ENCODE results near the gene ZFPM1. TPM values are rescaled to one million over a fixed set of nuclear protein-coding genes. Genes with fewer than 3 reads are reported as not detected.
"Not testable (repeated sequence)": the region's sequence is repeated elsewhere in the genome, so short reads cannot be mapped to it uniquely, and the experiment has no call there.

The ZFPM1 gene
- polyA plus RNA-seq, 2 donors, result 0.98 to 2.6 TPM

DNA sequence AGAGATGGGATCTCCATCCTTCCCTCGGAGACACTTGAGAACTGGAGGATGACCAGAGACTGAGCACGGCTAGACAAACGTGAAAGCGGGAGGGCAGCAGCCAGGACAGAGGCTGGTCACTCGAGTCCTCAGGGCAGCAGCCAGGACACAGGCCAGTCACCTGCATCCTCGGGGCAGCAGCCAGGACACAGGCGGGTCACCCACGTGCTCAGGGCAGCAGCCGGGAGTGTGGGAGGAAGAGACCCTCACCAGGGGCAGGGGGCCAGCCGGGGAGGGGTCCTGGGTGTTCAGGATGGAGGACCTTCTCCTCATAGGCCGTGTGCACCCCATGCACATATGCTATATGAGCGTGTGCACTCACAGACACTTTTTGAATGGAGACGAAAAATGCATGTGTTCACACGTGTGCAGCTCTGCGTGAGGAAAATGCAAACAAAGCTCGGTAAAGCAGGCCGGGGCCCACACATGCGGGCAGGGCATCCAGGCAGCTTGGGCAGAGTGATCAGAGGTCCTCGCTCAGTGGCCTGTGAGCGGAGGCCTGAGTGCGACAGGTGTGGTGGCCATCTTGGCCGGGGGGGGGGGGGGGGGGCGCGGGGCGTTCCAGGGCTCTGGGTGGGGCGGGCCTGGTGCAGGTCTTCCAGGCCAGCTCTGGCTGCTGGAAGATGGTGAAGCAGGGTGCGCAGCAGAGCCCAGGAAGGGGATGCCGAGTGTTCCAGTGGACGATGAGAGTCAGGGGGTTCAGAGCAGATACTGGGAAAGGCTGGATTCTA lies 43.6 kb upstream of the ZFPM1 start:
- H3K9me3 ChIP-seq (ENCODE audit: control insufficient read depth in 2 of 2, insufficient read depth in 1 of 2, low read depth in 1 of 2, low read length in 1 of 2), result no peaks in the 10 kb centered on the region
- no peak overlapping the region for H3K27ac ChIP-seq (ENCODE audit: low read depth in 2 of 2, low read length in 1 of 2)
- no peaks in the 10 kb centered on the region for H3K36me3 ChIP-seq (ENCODE audit: control insufficient read depth in 2 of 2, insufficient read depth in 2 of 2, low read length in 1 of 2)
- WGBS, 2 donors, result 71 to 74% methylated on average over 25 to 29 of the region's 29 CpGs
- no peaks in the 10 kb centered on the region for H3K27me3 ChIP-seq (ENCODE audit: control insufficient read depth in 1 of 2, insufficient read depth in 2 of 2, low read length in 2 of 2)
- H3K4me3 ChIP-seq (ENCODE audit: low read depth in 1 of 2, low read length in 2 of 2), result no peak overlapping the region
- H3K4me1 ChIP-seq (ENCODE audit: control insufficient read depth in 2 of 2, insufficient read depth in 2 of 2, low read length in 1 of 2), result peaks cover 0 to 2% of the 10 kb centered on the region in 2 donors

DNA sequence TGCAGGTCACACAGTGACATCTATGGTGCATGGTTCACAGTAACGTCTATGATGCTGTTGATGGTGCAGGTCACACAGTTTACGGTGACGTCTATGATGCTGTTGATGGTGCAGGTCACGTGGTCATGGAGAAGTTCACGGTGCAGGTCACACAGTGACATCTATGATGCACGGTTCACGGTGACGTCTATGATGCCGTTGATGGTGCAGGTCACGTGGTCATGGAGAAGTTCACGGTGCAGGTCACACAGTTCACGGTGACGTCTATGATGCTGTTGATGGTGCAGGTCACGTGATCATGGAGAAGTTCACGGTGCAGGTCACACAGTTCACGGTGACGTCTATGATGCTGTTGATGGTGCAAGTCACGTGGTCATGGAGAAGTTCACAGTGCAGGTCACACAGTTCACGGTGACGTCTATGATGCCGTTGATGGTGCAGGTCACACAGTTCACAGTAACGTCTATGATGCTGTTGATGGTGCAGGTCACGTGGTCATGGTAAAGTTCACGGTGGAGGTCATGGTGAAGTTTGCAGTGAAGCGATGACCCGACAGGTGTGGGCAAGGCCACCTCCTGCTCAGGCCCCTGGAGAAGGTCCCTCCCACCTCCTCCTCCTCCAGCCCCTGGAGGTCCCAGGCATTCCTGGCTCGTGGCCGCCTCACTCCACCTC lies 42.6 kb upstream of the ZFPM1 start:
- H3K9me3 ChIP-seq (ENCODE audit: control insufficient read depth in 2 of 2, insufficient read depth in 1 of 2, low read depth in 1 of 2, low read length in 1 of 2); H3K4me3 ChIP-seq (ENCODE audit: low read depth in 1 of 2, low read length in 2 of 2): not testable (repeated sequence)
- 92 to 94% methylated on average over 28 of the region's 28 CpGs for WGBS, 2 donors

DNA sequence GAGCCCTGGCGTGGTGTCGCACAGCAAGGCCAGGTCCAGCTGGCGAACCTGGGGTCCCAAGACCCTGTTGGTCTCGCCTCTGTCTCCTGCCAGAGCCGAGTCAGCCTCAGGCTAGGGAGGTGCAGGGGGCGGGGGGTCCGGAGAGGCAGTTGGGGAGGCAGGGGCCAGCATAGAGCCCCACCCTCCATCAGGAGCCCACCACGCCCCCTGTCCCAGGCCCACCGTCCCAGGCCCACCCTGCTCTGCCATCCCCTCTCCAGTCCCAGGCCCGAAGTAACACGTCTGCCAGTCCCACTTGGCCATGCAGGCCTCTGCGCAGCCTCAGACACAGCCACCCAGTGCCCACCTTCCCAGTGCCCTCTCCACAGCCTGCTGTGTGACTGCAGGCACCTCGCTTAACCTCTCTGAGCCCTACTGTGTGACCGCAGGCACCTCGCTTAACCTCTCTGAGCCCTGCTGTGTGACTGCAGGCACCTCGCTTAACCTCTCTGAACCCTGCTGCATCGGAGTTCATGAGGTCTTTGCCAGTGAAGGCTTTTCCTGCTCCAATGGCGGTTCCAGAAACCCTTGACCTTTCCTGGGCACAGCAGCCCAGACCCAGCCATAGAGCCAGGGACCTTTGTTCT lies 41.0 kb upstream of the ZFPM1 start:
- Histone ChIP-seq H3K9me3 (ENCODE audit: control insufficient read depth in 2 of 2, insufficient read depth in 1 of 2, low read depth in 1 of 2, low read length in 1 of 2) (no peaks in the 10 kb centered on the region), H3K4me1 (ENCODE audit: control insufficient read depth in 2 of 2, insufficient read depth in 2 of 2, low read length in 1 of 2) (peaks cover 2 to 4% of the 10 kb centered on the region in 2 donors)
- WGBS, 2 donors, result 85 to 89% methylated on average over 17 to 18 of the region's 18 CpGs

More for the DNA sequence above, 42.6 kb upstream of the ZFPM1 start:
- not testable (repeated sequence) for H3K4me1 ChIP-seq (ENCODE audit: control insufficient read depth in 2 of 2, insufficient read depth in 2 of 2, low read length in 1 of 2); H3K36me3 ChIP-seq (ENCODE audit: control insufficient read depth in 2 of 2, insufficient read depth in 2 of 2, low read length in 1 of 2); H3K27me3 ChIP-seq (ENCODE audit: control insufficient read depth in 1 of 2, insufficient read depth in 2 of 2, low read length in 2 of 2); H3K27ac ChIP-seq (ENCODE audit: low read depth in 2 of 2, low read length in 1 of 2)

DNA sequence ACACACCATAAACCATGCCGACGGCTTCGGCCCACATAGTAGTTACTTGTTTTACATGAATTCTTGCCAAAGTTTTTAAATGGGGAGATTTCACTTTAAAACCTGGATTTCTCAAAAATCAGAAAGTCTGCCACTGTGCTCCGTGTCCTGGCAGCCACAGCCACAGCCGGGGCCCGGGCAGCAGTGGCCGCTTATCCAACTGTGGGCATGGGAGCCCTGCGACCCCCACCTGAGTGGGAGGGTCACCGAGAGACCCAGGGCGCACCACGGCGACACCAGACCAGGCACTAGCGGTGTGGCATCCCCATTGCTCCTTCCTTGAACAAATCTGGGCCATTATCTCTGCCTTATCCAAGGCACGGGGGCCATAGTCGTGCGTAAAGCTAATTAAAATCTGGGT lies 40.3 kb upstream of the ZFPM1 start:
- WGBS, 2 donors, result 79 to 84% methylated on average over 16 of the region's 16 CpGs
- H3K27ac ChIP-seq (ENCODE audit: low read depth in 2 of 2, low read length in 1 of 2), result no peak overlapping the region
- no peaks in the 10 kb centered on the region for H3K36me3 ChIP-seq (ENCODE audit: control insufficient read depth in 2 of 2, insufficient read depth in 2 of 2, low read length in 1 of 2)
- H3K9me3 ChIP-seq (ENCODE audit: control insufficient read depth in 2 of 2, insufficient read depth in 1 of 2, low read depth in 1 of 2, low read length in 1 of 2), result no peaks in the 10 kb centered on the region
- H3K4me3 ChIP-seq (ENCODE audit: low read depth in 1 of 2, low read length in 2 of 2), result no peak overlapping the region
- peaks cover 2 to 4% of the 10 kb centered on the region in 2 donors for H3K4me1 ChIP-seq (ENCODE audit: control insufficient read depth in 2 of 2, insufficient read depth in 2 of 2, low read length in 1 of 2)
- H3K27me3 ChIP-seq (ENCODE audit: control insufficient read depth in 1 of 2, insufficient read depth in 2 of 2, low read length in 2 of 2), result no peaks in the 10 kb centered on the region

More for the DNA sequence above, 41.0 kb upstream of the ZFPM1 start:
- H3K4me3 ChIP-seq (ENCODE audit: low read depth in 1 of 2, low read length in 2 of 2), result no peak overlapping the region
- no peaks in the 10 kb centered on the region for H3K36me3 ChIP-seq (ENCODE audit: control insufficient read depth in 2 of 2, insufficient read depth in 2 of 2, low read length in 1 of 2)
- H3K27me3 ChIP-seq (ENCODE audit: control insufficient read depth in 1 of 2, insufficient read depth in 2 of 2, low read length in 2 of 2), result no peaks in the 10 kb centered on the region
- H3K27ac ChIP-seq (ENCODE audit: low read depth in 2 of 2, low read length in 1 of 2), result no peak overlapping the region

DNA sequence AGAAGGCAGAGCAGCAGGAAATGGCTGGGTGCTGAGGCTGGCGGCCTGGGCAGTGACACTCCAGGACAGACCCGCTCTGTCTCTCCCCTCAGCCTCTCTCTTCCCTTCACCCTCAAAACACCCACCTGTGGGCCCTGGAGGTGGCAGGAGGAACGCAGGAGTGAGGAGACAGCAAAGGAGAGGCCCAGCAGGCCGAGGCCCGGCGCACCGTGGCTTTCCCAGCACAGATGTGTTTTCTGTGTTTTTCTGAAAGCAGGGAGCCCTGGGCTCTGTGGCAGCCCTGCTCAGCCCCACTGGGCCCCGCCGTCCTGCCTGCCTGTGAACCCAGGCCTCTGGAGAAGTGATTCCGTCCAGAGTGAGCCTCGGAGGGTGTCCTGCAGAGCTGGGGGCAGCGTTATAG lies 39.8 kb upstream of the ZFPM1 start:
- 81 to 84% methylated on average over 12 of the region's 12 CpGs for WGBS, 2 donors
- H3K4me3 ChIP-seq (ENCODE audit: low read depth in 1 of 2, low read length in 2 of 2), result no peak overlapping the region
- H3K27me3 ChIP-seq (ENCODE audit: control insufficient read depth in 1 of 2, insufficient read depth in 2 of 2, low read length in 2 of 2), result no peaks in the 10 kb centered on the region
- H3K36me3 ChIP-seq (ENCODE audit: control insufficient read depth in 2 of 2, insufficient read depth in 2 of 2, low read length in 1 of 2), result no peaks in the 10 kb centered on the region
- no peak overlapping the region for H3K27ac ChIP-seq (ENCODE audit: low read depth in 2 of 2, low read length in 1 of 2)
- no peaks in the 10 kb centered on the region for H3K9me3 ChIP-seq (ENCODE audit: control insufficient read depth in 2 of 2, insufficient read depth in 1 of 2, low read depth in 1 of 2, low read length in 1 of 2)
- peaks cover 2 to 4% of the 10 kb centered on the region in 2 donors for H3K4me1 ChIP-seq (ENCODE audit: control insufficient read depth in 2 of 2, insufficient read depth in 2 of 2, low read length in 1 of 2)

DNA sequence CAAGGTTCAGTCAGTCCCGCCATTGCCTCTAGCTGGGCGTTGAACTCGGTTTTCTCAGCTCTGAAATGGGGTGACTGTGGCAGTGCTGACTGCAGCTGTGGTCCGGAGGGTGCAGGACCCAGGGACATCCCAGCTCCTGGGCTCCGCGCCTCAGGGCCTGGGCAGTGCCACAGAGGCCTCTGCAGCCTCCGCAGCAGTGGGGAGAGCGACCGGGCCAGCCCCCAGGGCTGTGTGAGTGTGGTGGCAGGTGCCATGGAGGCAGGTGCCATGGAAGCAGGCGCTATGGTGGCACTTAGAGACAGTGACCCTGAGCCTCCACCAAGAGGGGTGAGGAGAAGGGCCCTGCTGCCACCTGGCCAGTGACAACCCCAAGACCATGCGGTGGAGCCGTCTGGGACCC lies 39.4 kb upstream of the ZFPM1 start:
- WGBS, 2 donors, result 90 to 93% methylated on average over 12 of the region's 12 CpGs
- Histone ChIP-seq H3K27ac (ENCODE audit: low read depth in 2 of 2, low read length in 1 of 2) (no peak overlapping the region), H3K9me3 (ENCODE audit: control insufficient read depth in 2 of 2, insufficient read depth in 1 of 2, low read depth in 1 of 2, low read length in 1 of 2) (no peaks in the 10 kb centered on the region), H3K4me1 (ENCODE audit: control insufficient read depth in 2 of 2, insufficient read depth in 2 of 2, low read length in 1 of 2) (peaks cover 2 to 4% of the 10 kb centered on the region in 2 donors), H3K27me3 (ENCODE audit: control insufficient read depth in 1 of 2, insufficient read depth in 2 of 2, low read length in 2 of 2) (no peaks in the 10 kb centered on the region), H3K36me3 (ENCODE audit: control insufficient read depth in 2 of 2, insufficient read depth in 2 of 2, low read length in 1 of 2) (no peaks in the 10 kb centered on the region), H3K4me3 (ENCODE audit: low read depth in 1 of 2, low read length in 2 of 2) (no peak overlapping the region)

DNA sequence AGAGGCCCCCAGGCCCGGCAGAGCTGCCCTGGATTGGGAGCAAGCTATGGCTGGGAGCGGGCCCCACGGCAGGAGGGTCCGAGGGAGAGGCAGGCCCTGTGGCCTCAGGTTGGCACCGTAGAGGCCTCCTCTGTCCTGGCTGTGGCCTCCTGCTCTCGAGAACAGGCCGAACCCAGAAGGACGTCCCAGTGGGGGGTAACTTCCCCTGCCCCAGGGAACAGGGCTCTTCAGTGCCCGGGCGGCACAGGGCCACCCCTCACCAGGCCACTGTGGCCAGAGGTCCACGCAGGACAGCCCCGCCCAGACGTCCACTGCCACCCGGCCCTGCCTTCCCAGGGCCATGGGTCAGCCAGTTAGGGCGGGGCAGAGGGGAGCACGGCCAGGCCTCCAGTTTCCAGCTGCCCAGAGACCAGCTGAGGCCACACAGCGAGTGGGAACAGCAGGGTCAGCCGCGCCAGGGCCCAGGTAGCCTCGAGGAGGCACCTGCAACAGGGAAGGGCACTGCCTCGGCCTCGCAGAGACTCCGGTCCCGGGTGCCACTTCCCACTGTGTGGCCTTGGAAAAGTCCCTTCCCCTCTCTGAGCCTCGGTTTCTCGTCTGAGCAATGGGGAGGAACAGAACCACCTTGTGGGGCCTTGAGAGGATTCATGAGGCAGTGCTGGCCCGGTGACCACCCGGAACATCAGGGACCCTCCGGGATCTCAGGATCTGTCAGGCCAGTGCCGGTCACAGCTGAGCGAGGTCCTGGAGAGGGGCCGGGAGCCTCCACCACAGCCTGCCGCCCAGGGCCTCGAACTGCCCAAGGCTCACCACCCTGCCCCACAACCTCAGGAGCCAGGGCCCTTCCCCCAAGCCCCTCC lies 38.3 kb upstream of the ZFPM1 start:
- Histone ChIP-seq H3K9me3 (ENCODE audit: control insufficient read depth in 2 of 2, insufficient read depth in 1 of 2, low read depth in 1 of 2, low read length in 1 of 2) (no peaks in the 10 kb centered on the region), H3K27me3 (ENCODE audit: control insufficient read depth in 1 of 2, insufficient read depth in 2 of 2, low read length in 2 of 2) (no peaks in the 10 kb centered on the region), H3K4me1 (ENCODE audit: control insufficient read depth in 2 of 2, insufficient read depth in 2 of 2, low read length in 1 of 2) (peaks cover 2 to 4% of the 10 kb centered on the region in 2 donors), H3K4me3 (ENCODE audit: low read depth in 1 of 2, low read length in 2 of 2) (no peak overlapping the region), H3K27ac (ENCODE audit: low read depth in 2 of 2, low read length in 1 of 2) (no peak overlapping the region), H3K36me3 (ENCODE audit: control insufficient read depth in 2 of 2, insufficient read depth in 2 of 2, low read length in 1 of 2) (no peaks in the 10 kb centered on the region)
- 88 to 89% methylated on average over 34 of the region's 34 CpGs for WGBS, 2 donors

DNA sequence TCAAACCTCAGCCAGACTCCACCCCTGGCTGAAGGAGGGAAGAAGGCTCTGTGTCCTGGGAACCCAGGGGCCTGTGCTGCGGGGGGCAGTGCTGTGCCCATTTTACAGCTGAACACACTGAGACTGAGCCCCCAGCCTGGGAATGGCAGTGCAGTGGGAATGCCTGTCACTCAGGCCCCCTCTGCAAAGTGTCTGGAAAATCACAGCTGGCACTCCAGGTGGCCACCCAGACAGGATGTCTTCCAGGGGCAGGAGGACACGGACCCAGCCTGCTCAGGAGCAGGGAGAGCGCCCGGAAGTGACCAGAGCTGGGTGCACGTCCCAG lies 37.7 kb upstream of the ZFPM1 start:
- no peak overlapping the region for H3K4me3 ChIP-seq (ENCODE audit: low read depth in 1 of 2, low read length in 2 of 2)
- 77 to 80% methylated on average over 5 of the region's 5 CpGs for WGBS, 2 donors
- H3K27ac ChIP-seq (ENCODE audit: low read depth in 2 of 2, low read length in 1 of 2), result no peak overlapping the region
- no peaks in the 10 kb centered on the region for H3K36me3 ChIP-seq (ENCODE audit: control insufficient read depth in 2 of 2, insufficient read depth in 2 of 2, low read length in 1 of 2)
- no peaks in the 10 kb centered on the region for H3K9me3 ChIP-seq (ENCODE audit: control insufficient read depth in 2 of 2, insufficient read depth in 1 of 2, low read depth in 1 of 2, low read length in 1 of 2)
- H3K27me3 ChIP-seq (ENCODE audit: control insufficient read depth in 1 of 2, insufficient read depth in 2 of 2, low read length in 2 of 2), result no peaks in the 10 kb centered on the region
- H3K4me1 ChIP-seq (ENCODE audit: control insufficient read depth in 2 of 2, insufficient read depth in 2 of 2, low read length in 1 of 2), result peaks cover 2 to 4% of the 10 kb centered on the region in 2 donors

DNA sequence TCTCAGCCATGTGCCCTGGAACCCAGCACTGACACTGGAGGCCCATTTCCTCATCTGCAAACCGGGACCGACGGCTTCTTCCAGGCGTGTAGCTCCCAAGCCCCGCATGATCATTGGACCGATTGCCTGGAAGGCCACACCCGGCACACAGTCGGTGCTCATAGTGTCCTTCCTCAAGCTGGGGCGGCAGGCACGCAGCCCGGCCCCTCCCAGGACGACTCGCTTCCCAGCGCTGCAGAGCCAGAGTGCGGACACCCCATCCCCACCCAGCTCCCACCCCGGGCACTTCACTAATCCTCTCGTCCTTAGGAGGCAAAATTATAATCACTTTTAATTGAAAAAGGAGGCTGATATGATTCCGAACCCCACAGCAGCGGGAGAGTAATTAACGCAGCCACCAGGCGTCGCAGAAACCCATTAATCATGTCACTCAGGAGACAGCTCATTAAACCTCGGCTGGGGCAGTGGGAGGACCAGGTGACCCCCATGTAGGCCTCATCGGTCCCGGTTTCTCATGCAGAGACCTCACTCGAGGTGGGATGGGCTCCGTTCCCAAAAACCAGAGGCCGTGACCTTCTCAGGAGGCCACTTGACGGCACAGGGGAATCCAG lies 37.3 kb upstream of the ZFPM1 start:
- Histone ChIP-seq H3K4me3 (ENCODE audit: low read depth in 1 of 2, low read length in 2 of 2) (no peak overlapping the region), H3K4me1 (ENCODE audit: control insufficient read depth in 2 of 2, insufficient read depth in 2 of 2, low read length in 1 of 2) (peaks cover 2 to 4% of the 10 kb centered on the region in 2 donors), H3K27ac (ENCODE audit: low read depth in 2 of 2, low read length in 1 of 2) (no peak overlapping the region), H3K36me3 (ENCODE audit: control insufficient read depth in 2 of 2, insufficient read depth in 2 of 2, low read length in 1 of 2) (no peaks in the 10 kb centered on the region), H3K27me3 (ENCODE audit: control insufficient read depth in 1 of 2, insufficient read depth in 2 of 2, low read length in 2 of 2) (no peaks in the 10 kb centered on the region), H3K9me3 (ENCODE audit: control insufficient read depth in 2 of 2, insufficient read depth in 1 of 2, low read depth in 1 of 2, low read length in 1 of 2) (no peaks in the 10 kb centered on the region)
- 54 to 61% methylated on average over 29 of the region's 29 CpGs for WGBS, 2 donors

All from esophagus (tissue), 2 donors.